HCEC 1CT (cell line): Measurements from ENCODE around the gene OR4D11.
"Not testable (repeated sequence)": the region's sequence is repeated elsewhere in the genome, so short reads cannot be mapped to it uniquely, and the experiment has no call there.

Experiments
- DNase-seq: peaks from one replicate; pipeline ENCODE4 v3.0.0-alpha.2; 2017

The OR4D11 gene

GRCh38 chr11:59503276-59503675 lies at the start of gene OR4D11:
OR4D11 (plus strand) TSS chr11:59503576; CDS start chr11:59503576, 0 bp downstream.
- DNase-seq = no peak

- DNase-seq = no peak
Observed at GRCh38 chr11:59456661-59457060, 46.7 kb upstream of the OR4D11 start, which contains the start of gene OR4D6. OR4D6 (plus strand) TSS chr11:59456961; CDS start chr11:59456961, 0 bp downstream.

- DNase-seq = no peak
Observed at GRCh38 chr11:59459916-59460315, 43.5 kb upstream of the OR4D11 start.

DNA sequence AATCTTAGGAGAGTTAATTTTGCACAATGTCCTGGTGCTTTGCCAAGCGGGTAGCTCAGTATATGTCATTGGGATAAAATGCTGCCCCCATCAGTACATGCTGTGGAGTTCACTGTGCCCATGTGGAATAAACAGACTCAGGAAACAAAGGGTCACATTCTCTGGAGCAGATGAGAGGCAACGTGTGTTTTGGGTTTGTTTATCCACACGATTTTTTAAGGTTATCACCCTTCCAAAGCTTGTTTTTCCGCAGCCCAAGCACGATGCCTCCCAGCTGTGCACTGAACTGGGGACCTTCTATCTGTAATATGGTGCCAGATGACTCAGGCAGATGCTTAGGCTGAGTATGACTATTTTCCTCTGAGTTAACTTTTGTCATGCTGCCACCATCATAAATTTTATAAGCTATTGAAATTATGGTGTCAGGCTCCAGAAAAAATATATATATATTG lies 40.2 kb upstream of the OR4D11 start:
- peak; percentile 56 for DNase-seq

GRCh38 chr11:59473015-59473414 lies 30.4 kb upstream of the OR4D11 start, which contains the start of gene OR4D10:
OR4D10 (plus strand) TSS chr11:59473315; CDS start chr11:59477430, 4,115 bp downstream.
- DNase-seq = no peak

DNA sequence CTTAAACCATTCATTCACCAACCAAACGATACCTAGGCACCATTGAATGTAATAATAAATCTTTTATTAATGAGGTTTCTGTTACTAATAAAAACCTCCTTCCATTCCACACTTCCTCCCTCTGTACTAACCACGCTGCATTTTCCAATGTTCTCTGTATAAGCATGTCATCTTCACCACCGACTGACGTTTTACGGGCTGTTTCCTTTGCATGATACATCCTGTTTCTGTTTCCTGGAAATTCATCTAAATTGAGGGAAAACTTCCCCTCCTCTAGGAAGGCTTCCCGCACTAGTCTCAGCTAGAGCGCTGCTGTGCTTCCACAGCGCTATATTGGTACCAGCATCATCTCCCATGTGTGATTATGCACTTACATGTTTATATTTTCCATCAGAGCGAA lies 28.2 kb upstream of the OR4D11 start:
- DNase-seq = no peak

DNA sequence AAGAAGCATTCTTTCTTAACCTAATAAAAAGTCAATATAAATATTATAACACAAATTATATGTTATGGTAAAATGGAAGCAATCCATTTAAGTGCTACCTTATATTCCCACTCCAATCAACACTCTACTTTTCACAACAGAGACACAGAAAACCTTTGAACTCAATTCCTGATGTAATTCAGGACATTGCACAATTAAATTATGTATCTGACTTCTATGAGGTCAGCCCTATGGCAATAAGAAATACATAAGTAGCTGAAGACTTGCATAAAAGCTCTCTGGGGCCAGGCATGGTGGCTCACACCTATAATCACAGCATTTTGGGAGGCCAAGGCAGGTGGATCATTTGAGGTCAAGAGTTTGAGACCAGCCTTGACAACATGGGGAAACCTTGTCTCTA lies 23.5 kb upstream of the OR4D11 start:
- DNase-seq = no peak

DNA sequence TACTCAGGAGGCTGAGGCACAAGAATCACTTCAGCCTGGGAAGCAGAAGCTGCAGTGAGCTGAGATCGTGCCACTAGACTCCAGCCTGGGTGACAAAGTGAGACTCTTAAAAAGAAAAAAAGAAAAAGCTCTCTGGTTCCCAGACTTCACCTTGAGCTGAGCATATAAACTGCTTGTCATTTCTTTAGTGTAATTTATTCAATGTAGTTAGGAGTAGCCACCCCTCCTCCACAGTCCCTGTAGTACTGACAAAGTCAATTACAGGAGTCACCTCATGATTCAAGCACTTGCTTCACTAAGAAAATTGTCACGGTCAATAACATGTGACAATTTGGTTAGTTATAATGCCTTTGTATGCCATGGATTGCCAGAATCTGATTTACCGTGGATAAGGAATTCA lies 23.0 kb upstream of the OR4D11 start:
- DNase-seq = no peak

DNA sequence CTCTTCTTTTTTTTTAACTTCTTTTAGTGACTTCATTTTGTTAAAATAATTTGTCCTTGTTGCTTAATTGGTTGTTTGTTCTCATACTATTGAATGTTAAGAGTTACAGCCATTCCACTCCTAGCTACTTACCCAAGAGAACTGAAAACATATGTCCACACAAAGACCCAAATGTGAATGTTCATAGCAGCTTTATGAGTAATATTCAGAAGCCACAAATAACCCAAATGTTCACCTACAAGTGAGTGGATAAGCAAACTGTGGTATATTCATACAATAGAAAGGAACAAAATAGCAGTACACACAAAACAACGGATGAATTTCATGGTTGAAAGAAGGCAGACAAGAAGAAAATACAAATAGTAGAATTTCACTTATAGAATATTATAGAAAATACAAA lies 1.4 kb upstream of the OR4D11 start:
- no peak for DNase-seq

DNA sequence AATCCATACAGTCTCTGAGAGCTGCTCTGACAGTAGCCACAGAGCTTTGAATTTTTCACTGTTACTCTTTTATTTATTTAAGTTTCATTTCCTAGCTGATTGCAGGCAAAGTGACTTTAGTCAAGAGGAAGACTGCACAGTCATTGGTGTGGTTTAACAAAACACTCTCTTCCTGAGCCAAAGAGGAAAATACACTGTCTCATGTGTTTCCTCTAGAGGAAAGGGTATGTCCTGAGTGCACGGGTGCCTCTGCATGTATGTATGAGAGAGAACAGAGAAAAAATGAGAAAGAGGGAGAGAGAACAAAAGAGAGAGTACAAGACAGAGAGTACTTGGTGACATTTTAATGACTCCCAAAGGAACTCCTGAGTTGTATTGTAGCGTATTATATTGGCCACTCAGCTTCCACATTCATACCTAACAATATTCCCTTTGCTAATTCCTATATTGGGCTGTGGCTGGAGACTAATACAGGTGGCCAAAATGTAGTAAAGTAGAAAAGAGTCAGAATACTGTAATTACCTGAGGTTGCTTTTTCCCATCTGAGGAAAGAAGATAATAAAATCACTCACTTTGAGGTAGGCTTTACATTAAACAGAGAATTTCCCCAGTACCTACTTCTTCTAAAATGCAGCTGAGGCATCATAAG lies 7.7 kb downstream of the OR4D11 start, which contains the start of gene OR4D9:
TSS of gene OR4D9 (plus strand) at position 599 of the 649 bp plus-strand sequence. CDS start 3,374 bp downstream, outside the sequence.
- no peak for DNase-seq

GRCh38 chr11:59511675-59512074 lies 8.3 kb downstream of the OR4D11 start:
- no peak for DNase-seq

- not testable (repeated sequence) for DNase-seq
Observed at GRCh38 chr11:59520139-59520538, 16.8 kb downstream of the OR4D11 start.

- no peak for DNase-seq
Observed at GRCh38 chr11:59520741-59521140, 17.4 kb downstream of the OR4D11 start.

DNA sequence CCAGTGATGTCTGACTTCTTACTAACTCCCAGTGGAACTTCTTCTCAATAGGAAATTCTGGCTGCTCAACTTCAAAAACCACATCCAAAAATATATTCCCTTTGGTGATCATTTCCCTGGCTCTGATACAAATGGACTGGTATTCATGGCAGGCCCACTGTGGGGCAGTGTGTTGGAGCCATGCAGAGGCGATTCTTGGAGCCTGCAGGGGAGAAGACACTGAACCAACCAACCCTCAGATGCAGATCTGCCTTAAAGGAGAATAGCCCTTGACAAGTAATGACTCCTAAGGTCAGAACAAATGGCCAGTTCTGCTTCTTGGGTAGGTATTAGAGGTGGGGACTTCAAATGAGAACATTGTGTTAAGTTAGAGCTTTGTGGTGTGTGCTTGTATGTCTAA lies 20.2 kb downstream of the OR4D11 start:
- DNase-seq = no peak

DNA sequence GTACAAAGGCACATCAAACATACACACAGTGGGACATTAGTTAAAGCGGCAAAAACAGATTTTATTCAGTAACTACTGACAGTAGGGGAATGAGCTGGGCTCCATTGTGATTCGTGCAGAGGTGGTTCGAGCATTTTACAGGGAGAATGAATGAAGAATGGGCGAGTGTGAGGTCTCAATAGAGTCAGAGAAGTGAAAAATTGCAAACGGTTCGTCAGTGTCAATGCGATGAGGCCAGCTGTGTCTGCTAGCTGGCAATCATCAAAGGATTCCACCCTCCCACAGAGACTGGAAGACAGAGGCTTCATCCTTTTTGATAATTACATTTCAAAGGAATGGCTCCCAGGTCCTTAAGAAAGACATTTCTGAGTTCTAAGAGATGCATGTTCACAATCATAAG lies 25.3 kb downstream of the OR4D11 start:
- DNase-seq = no peak

GRCh38 chr11:59532620-59533019 lies 29.2 kb downstream of the OR4D11 start:
- DNase-seq = no peak

- DNase-seq = no peak
Observed at GRCh38 chr11:59534676-59535075, 31.3 kb downstream of the OR4D11 start.

GRCh38 chr11:59542142-59542810 lies 38.9 kb downstream of the OR4D11 start:
- DNase-seq = no peak

DNA sequence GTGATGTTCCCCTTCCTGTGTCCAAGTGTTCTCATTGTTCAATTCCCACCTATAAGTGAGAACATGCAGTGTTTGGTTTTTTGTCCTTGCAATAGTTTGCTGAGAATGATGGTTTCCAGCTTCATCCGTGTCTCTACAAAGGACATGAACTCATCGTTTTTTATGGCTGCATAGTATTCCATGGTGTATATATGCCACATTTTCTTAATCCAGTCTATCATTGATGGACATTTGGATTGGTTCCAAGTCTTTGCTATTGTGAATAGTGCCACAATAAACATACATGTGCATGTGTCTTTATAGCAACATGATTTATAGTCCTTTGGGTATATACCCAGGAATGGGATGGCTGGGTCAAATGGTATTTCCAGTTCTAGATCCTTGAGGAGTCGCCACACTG lies 40.3 kb downstream of the OR4D11 start:
- not testable (repeated sequence) for DNase-seq

DNA sequence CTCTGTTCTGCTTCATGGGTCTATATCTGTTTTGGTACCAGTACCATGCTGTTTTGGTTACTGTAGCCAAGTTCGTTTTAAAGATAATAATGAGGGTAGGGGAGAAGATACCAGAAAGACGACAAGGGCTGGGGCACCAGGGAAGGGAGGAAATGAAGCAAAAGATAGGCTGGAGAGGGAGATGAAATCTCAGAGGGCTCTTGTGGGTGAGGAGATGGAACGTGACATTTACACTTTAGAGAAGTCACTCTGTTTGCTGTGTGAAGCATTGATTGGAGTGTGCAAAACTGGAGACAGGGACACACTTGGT lies 41.4 kb downstream of the OR4D11 start:
- DNase-seq = no peak

GRCh38 chr11:59545179-59546020 lies 42.0 kb downstream of the OR4D11 start:
- DNase-seq = peak; percentile 74

DNA sequence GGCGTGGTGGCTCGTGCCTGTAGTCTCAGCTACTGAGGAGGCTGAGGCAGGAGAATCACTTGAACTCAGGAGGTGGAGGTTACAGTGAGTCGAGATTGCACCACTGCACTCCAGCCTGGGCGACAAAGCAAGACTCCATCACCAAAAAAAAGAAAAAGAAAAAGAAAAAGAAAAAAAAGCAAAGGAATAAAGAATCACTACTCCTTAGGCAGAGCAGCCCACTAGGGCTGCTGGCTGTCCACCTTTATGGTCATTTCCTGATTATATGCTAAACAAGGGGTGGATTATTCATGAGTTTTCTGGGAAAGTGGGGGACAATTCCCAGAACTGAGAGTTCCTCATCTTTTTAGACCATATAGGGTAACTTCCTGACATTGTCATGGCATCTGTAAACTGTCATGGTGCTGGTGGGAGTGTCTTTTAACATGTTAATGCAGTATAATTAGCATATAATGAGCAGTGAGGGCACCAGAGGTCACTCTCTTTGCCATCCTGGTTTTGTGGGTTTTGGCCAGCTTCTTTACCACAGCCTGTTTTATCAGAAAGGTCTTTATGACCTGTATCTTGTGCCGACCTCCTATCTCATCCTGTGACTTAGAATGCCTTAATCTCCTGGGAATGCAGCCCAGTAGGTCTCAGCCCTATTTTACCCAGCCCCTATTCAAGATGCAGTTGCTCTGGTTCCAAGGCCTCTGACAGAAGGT lies 44.4 kb downstream of the OR4D11 start:
- DNase-seq = not testable (repeated sequence)

GRCh38 chr11:59548309-59548656 lies 44.9 kb downstream of the OR4D11 start:
- no peak for DNase-seq
